H1 (cell line): ENCODE results near the gene FASTKD3. TPM values are rescaled to one million over a fixed set of nuclear protein-coding genes. Genes with fewer than 3 reads are reported as not detected.

Experiments used
- CHD2 ChIP-seq: IDR thresholded peaks from 2 replicates; pipeline ENCODE4 v1.6.1; 2012; ENCODE audit warnings: low read length, improper control_type of control experiment
- E2F6 ChIP-seq: IDR thresholded peaks from 2 replicates; pipeline ENCODE4 v1.6.1; 2012; ENCODE audit warnings: inconsistent platforms
- POU5F1 ChIP-seq: IDR thresholded peaks from 2 replicates; pipeline ENCODE4 v1.6.1; 2011; ENCODE audit warnings: low read depth, mild to moderate bottlenecking, low read length, moderate library complexity
- polyA plus RNA-seq, 7 experiments: library from polyadenylated mRNA; depleted of rRNA in 3 of 7; stranded (reverse) in 5 of 7; unstranded in 2 of 7; fragments of >200 nt in 5 of 7; fragments of 200-250 nt in 2 of 7; gene quantifications; 1 replicate in 5 of 7; 2 replicates in 1 of 7; 4 replicates in 1 of 7; pipeline versions ENCODE4 v1.2.1 to v1.2.3, GENCODE V29; 2011 to 2013; ENCODE audit warnings: missing spikeins in 2 of 7, mixed read lengths in 2 of 7
- total RNA-seq: library from RNA; stranded (reverse); fragmentation: NEBNext Ultra II Directional; extraction: Animal tissue kit (Norgen Biotek cat#: 25700); gene quantifications from 2 replicates; pipeline ENCODE4 v1.2.1, GENCODE V29; 2021

Gene FASTKD3
- total and polyA plus RNA-seq, 2 of the 8 experiments (the other 6 are each of a cell fraction or from before 2014, with no cell fraction given): 5.6 to 7.6 TPM

- TF ChIP-seq E2F6: no peak
- TF ChIP-seq CHD2: no peak
- TF ChIP-seq POU5F1: no peak
Measured at GRCh38 chr5:7828269-7828668, 40.6 kb downstream of the FASTKD3 start (continued).
